ENCODE data around the gene MYRF.

The MYRF gene

GRCh38 chr11:61712846-61713245 is 39.6 kb upstream of the MYRF start:
- Histone ChIP-seq H3K4me3 (ENCODE audit: low read length) (no peak overlapping the region), H3K4me2 (ENCODE audit: low read length) (no peak overlapping the region), H3K27me3 (ENCODE audit: control insufficient read depth, insufficient read depth, low read length) (no peaks in the 10 kb centered on the region), H3K36me3 (ENCODE audit: insufficient read depth, low read length) (no peaks in the 10 kb centered on the region), H3K9ac (ENCODE audit: low read depth, low read length) (no peak overlapping the region), H3K9me3 (replicated peaks; ENCODE audit: low read length) (no peaks in the 10 kb centered on the region), H3K4me1 (ENCODE audit: control insufficient read depth, insufficient read depth, low read length) (peaks cover 9% of the 10 kb centered on the region)

GRCh38 chr11:61713464-61713863 is 39.0 kb upstream of the MYRF start:
- Histone ChIP-seq H3K4me3 (ENCODE audit: low read length) (no peak overlapping the region), H3K4me1 (ENCODE audit: control insufficient read depth, insufficient read depth, low read length) (peaks cover 13% of the 10 kb centered on the region), H3K36me3 (ENCODE audit: insufficient read depth, low read length) (no peaks in the 10 kb centered on the region), H3K27me3 (ENCODE audit: control insufficient read depth, insufficient read depth, low read length) (no peaks in the 10 kb centered on the region), H3K4me2 (ENCODE audit: low read length) (no peak overlapping the region), H3K9ac (ENCODE audit: low read depth, low read length) (no peak overlapping the region), H3K9me3 (replicated peaks; ENCODE audit: low read length) (no peaks in the 10 kb centered on the region)

GRCh38 chr11:61713906-61714305 is 38.5 kb upstream of the MYRF start:
- H3K9ac ChIP-seq (ENCODE audit: low read depth, low read length) = no peak overlapping the region
- no peak overlapping the region for H3K4me2 ChIP-seq (ENCODE audit: low read length)
- no peaks in the 10 kb centered on the region for H3K36me3 ChIP-seq (ENCODE audit: insufficient read depth, low read length)
- peaks cover 18% of the 10 kb centered on the region for H3K4me1 ChIP-seq (ENCODE audit: control insufficient read depth, insufficient read depth, low read length)
- no peaks in the 10 kb centered on the region for H3K9me3 ChIP-seq (replicated peaks; ENCODE audit: low read length)
- H3K27me3 ChIP-seq (ENCODE audit: control insufficient read depth, insufficient read depth, low read length) = no peaks in the 10 kb centered on the region
- H3K4me3 ChIP-seq (ENCODE audit: low read length) = no peak overlapping the region

- no peaks in the 10 kb centered on the region for H3K27me3 ChIP-seq (ENCODE audit: control insufficient read depth, insufficient read depth, low read length)
- no peak overlapping the region for H3K9ac ChIP-seq (ENCODE audit: low read depth, low read length)
- H3K9me3 ChIP-seq (replicated peaks; ENCODE audit: low read length) = no peaks in the 10 kb centered on the region
- no peak overlapping the region for H3K4me2 ChIP-seq (ENCODE audit: low read length)
- no peaks in the 10 kb centered on the region for H3K36me3 ChIP-seq (ENCODE audit: insufficient read depth, low read length)
- peaks cover 21% of the 10 kb centered on the region for H3K4me1 ChIP-seq (ENCODE audit: control insufficient read depth, insufficient read depth, low read length)
- H3K4me3 ChIP-seq (ENCODE audit: low read length) = no peak overlapping the region
Measured at GRCh38 chr11:61714316-61714715, 38.1 kb upstream of the MYRF start.

GRCh38 chr11:61714916-61715315 is 37.5 kb upstream of the MYRF start:
- H3K4me2 ChIP-seq (ENCODE audit: low read length) = no peak overlapping the region
- H3K9me3 ChIP-seq (replicated peaks; ENCODE audit: low read length) = no peaks in the 10 kb centered on the region
- no peaks in the 10 kb centered on the region for H3K36me3 ChIP-seq (ENCODE audit: insufficient read depth, low read length)
- no peak overlapping the region for H3K4me3 ChIP-seq (ENCODE audit: low read length)
- H3K27me3 ChIP-seq (ENCODE audit: control insufficient read depth, insufficient read depth, low read length) = no peaks in the 10 kb centered on the region
- no peak overlapping the region for H3K9ac ChIP-seq (ENCODE audit: low read depth, low read length)
- peaks cover 21% of the 10 kb centered on the region for H3K4me1 ChIP-seq (ENCODE audit: control insufficient read depth, insufficient read depth, low read length)

GRCh38 chr11:61715867-61716266 is 36.6 kb upstream of the MYRF start:
- Histone ChIP-seq H3K36me3 (ENCODE audit: insufficient read depth, low read length) (no peaks in the 10 kb centered on the region), H3K4me3 (ENCODE audit: low read length) (no peak overlapping the region), H3K4me1 (ENCODE audit: control insufficient read depth, insufficient read depth, low read length) (peaks cover 21% of the 10 kb centered on the region), H3K9ac (ENCODE audit: low read depth, low read length) (no peak overlapping the region), H3K4me2 (ENCODE audit: low read length) (no peak overlapping the region), H3K27me3 (ENCODE audit: control insufficient read depth, insufficient read depth, low read length) (no peaks in the 10 kb centered on the region), H3K9me3 (replicated peaks; ENCODE audit: low read length) (no peaks in the 10 kb centered on the region)

- Histone ChIP-seq H3K9me3 (replicated peaks; ENCODE audit: low read length) (no peaks in the 10 kb centered on the region), H3K4me2 (ENCODE audit: low read length) (no peak overlapping the region), H3K36me3 (ENCODE audit: insufficient read depth, low read length) (no peaks in the 10 kb centered on the region), H3K27me3 (ENCODE audit: control insufficient read depth, insufficient read depth, low read length) (no peaks in the 10 kb centered on the region), H3K4me3 (ENCODE audit: low read length) (no peak overlapping the region), H3K4me1 (ENCODE audit: control insufficient read depth, insufficient read depth, low read length) (peaks cover 21% of the 10 kb centered on the region), H3K9ac (ENCODE audit: low read depth, low read length) (no peak overlapping the region)
Measured at GRCh38 chr11:61716478-61717285, 35.8 kb upstream of the MYRF start.

GRCh38 chr11:61717286-61718033 is 35.0 kb upstream of the MYRF start:
- H3K9me3 ChIP-seq (replicated peaks; ENCODE audit: low read length) = no peaks in the 10 kb centered on the region
- no peak overlapping the region for H3K9ac ChIP-seq (ENCODE audit: low read depth, low read length)
- no peaks in the 10 kb centered on the region for H3K27me3 ChIP-seq (ENCODE audit: control insufficient read depth, insufficient read depth, low read length)
- H3K4me1 ChIP-seq (ENCODE audit: control insufficient read depth, insufficient read depth, low read length) = peaks cover 21% of the 10 kb centered on the region
- peak overlapping the region; percentile 68 for H3K4me3 ChIP-seq (ENCODE audit: low read length)
- no peaks in the 10 kb centered on the region for H3K36me3 ChIP-seq (ENCODE audit: insufficient read depth, low read length)
- peak overlapping the region; percentile 91 for H3K4me2 ChIP-seq (ENCODE audit: low read length)

GRCh38 chr11:61718046-61718531 is 34.3 kb upstream of the MYRF start:
- Histone ChIP-seq H3K36me3 (ENCODE audit: insufficient read depth, low read length) (no peaks in the 10 kb centered on the region), H3K27me3 (ENCODE audit: control insufficient read depth, insufficient read depth, low read length) (no peaks in the 10 kb centered on the region), H3K4me1 (ENCODE audit: control insufficient read depth, insufficient read depth, low read length) (peaks cover 21% of the 10 kb centered on the region), H3K4me2 (ENCODE audit: low read length) (peak overlapping the region; percentile 91), H3K9me3 (replicated peaks; ENCODE audit: low read length) (no peaks in the 10 kb centered on the region), H3K4me3 (ENCODE audit: low read length) (peak overlapping the region; percentile 68), H3K9ac (ENCODE audit: low read depth, low read length) (peak overlapping the region; percentile 57)

GRCh38 chr11:61718621-61719302 is 33.7 kb upstream of the MYRF start:
- peak overlapping the region; percentile 91 for H3K4me2 ChIP-seq (ENCODE audit: low read length)

GRCh38 chr11:61719978-61720377 is 32.5 kb upstream of the MYRF start:
- Histone ChIP-seq H3K4me3 (ENCODE audit: low read length) (no peak overlapping the region), H3K9me3 (replicated peaks; ENCODE audit: low read length) (no peaks in the 10 kb centered on the region), H3K9ac (ENCODE audit: low read depth, low read length) (no peak overlapping the region), H3K36me3 (ENCODE audit: insufficient read depth, low read length) (no peaks in the 10 kb centered on the region), H3K27me3 (ENCODE audit: control insufficient read depth, insufficient read depth, low read length) (no peaks in the 10 kb centered on the region), H3K4me2 (ENCODE audit: low read length) (no peak overlapping the region), H3K4me1 (ENCODE audit: control insufficient read depth, insufficient read depth, low read length) (peaks cover 21% of the 10 kb centered on the region)

More at GRCh38 chr11:61718621-61719302, 33.7 kb upstream of the MYRF start:
- no peaks in the 10 kb centered on the region for H3K36me3 ChIP-seq (ENCODE audit: insufficient read depth, low read length)
- H3K4me1 ChIP-seq (ENCODE audit: control insufficient read depth, insufficient read depth, low read length) = peaks cover 21% of the 10 kb centered on the region
- H3K9me3 ChIP-seq (replicated peaks; ENCODE audit: low read length) = no peaks in the 10 kb centered on the region
- peak overlapping the region; percentile 67 for H3K9ac ChIP-seq (ENCODE audit: low read depth, low read length)
- no peaks in the 10 kb centered on the region for H3K27me3 ChIP-seq (ENCODE audit: control insufficient read depth, insufficient read depth, low read length)
- peak overlapping the region; percentile 68 for H3K4me3 ChIP-seq (ENCODE audit: low read length)

All from skeletal muscle satellite cell (primary cell).